CD14-positive monocyte (primary cell): ENCODE results near the gene EPHA1. TPM values are rescaled to one million over a fixed set of nuclear protein-coding genes. Genes with fewer than 3 reads are reported as not detected.

Experiments used
- DNase-seq, 3 donors: peaks; one replicate each; pipeline ENCODE4 v3.0.0-alpha.2; 2011 to 2022
- H2AFZ ChIP-seq: 2 replicates; pipeline ENCODE4 v1.6.0; 2012; ENCODE audit warnings: mild to moderate bottlenecking, low read depth, low read length, inconsistent platforms; ENCODE audit not compliant: insufficient read depth, poor library complexity, severe bottlenecking
- H3K27ac ChIP-seq, 2 donors: 1 replicate in 1 of 2; 2 replicates in 1 of 2; pipeline ENCODE4 v1.5.1; 2012 to 2013; ENCODE audit warnings: low read length in 2 of 2, control low read depth in 1 of 2, inconsistent platforms in 1 of 2, low read depth in 1 of 2, mild to moderate bottlenecking in 1 of 2
- H3K27me3 ChIP-seq, 2 donors: one replicate each; pipeline versions ENCODE4 v1.6.0 to v1.6.1; 2011 to 2013; ENCODE audit warnings: low read length in 2 of 2; ENCODE audit not compliant: control insufficient read depth in 2 of 2, insufficient read depth in 2 of 2
- H3K36me3 ChIP-seq, 2 donors: replicated peaks in 1 of 2; 1 replicate in 1 of 2; 2 replicates in 1 of 2; pipeline versions ENCODE4 v1.5.1 to v1.6.1; 2012 to 2013; ENCODE audit warnings: low read length in 2 of 2, control low read depth in 1 of 2, inconsistent platforms in 1 of 2, mild to moderate bottlenecking in 1 of 2; ENCODE audit not compliant: insufficient read depth in 2 of 2, control insufficient read depth in 1 of 2
- H3K4me1 ChIP-seq, 2 donors: 1 replicate in 1 of 2; 2 replicates in 1 of 2; pipeline versions ENCODE4 v1.5.1 to v1.6.1; 2012 to 2013; ENCODE audit warnings: low read length in 2 of 2, control low read depth in 1 of 2, inconsistent platforms in 1 of 2, mild to moderate bottlenecking in 1 of 2, moderate library complexity in 1 of 2; ENCODE audit not compliant: insufficient read depth in 2 of 2, control insufficient read depth in 1 of 2
- H3K4me2 ChIP-seq: replicated peaks from 2 replicates; pipeline ENCODE3; 2012; ENCODE audit warnings: low read length, moderate library complexity, mild to moderate bottlenecking; ENCODE audit not compliant: poor library complexity, severe bottlenecking; ENCODE audit errors: extremely low read depth
- H3K4me3 ChIP-seq, 3 experiments: fragments of 200-600 bp in 1 of 3; sonication (generic) in 1 of 3; replicated peaks in 1 of 3; 1 replicate in 2 of 3; 2 replicates in 1 of 3; pipeline ENCODE4 v1.5.1; 2011 to 2013; ENCODE audit warnings: low read length in 3 of 3, mild to moderate bottlenecking in 3 of 3, control low read depth in 2 of 3, low read depth in 2 of 3, inconsistent platforms in 1 of 3, moderate library complexity in 1 of 3
- H3K79me2 ChIP-seq: 2 replicates; pipeline ENCODE4 v1.6.0; 2012; ENCODE audit warnings: mild to moderate bottlenecking, control low read depth, inconsistent platforms, low read length, moderate library complexity; ENCODE audit not compliant: insufficient read depth
- H3K9ac ChIP-seq: 2 replicates; pipeline ENCODE4 v1.6.0; 2017; ENCODE audit warnings: low read length, mild to moderate bottlenecking; ENCODE audit not compliant: insufficient read depth, poor library complexity, severe bottlenecking
- H3K9me3 ChIP-seq, 2 donors: replicated peaks in 1 of 2; 1 replicate in 1 of 2; 2 replicates in 1 of 2; pipeline versions ENCODE4 v1.5.1 to v1.6.1; 2012 to 2013; ENCODE audit warnings: low read length in 2 of 2, control low read depth in 1 of 2; ENCODE audit not compliant: control insufficient read depth in 1 of 2, insufficient read depth in 1 of 2
- H4K20me1 ChIP-seq: 2 replicates; pipeline ENCODE4 v1.6.0; 2012; ENCODE audit warnings: mild to moderate bottlenecking, low read length, control low read depth, moderate library complexity; ENCODE audit not compliant: insufficient read depth
- H3K27ac Mint-ChIP-seq, 7 donors: one replicate each; pipeline ENCODE4 v1.8.0; 2020; ENCODE audit warnings: mild to moderate bottlenecking in 7 of 7, mixed read lengths in 7 of 7, moderate library complexity in 6 of 7, inconsistent platforms in 2 of 7
- H3K27me3 Mint-ChIP-seq, 3 donors: one replicate each; pipeline ENCODE4 v1.8.0; 2021 to 2022; ENCODE audit warnings: low read depth in 3 of 3, mild to moderate bottlenecking in 3 of 3, mixed read lengths in 3 of 3, moderate library complexity in 3 of 3, inconsistent platforms in 1 of 3
- H3K36me3 Mint-ChIP-seq, 2 donors: one replicate each; pipeline ENCODE4 v1.8.0; 2020; ENCODE audit warnings: mixed read lengths in 2 of 2, inconsistent platforms in 1 of 2, mild to moderate bottlenecking in 1 of 2
- H3K4me1 Mint-ChIP-seq: one replicate; pipeline ENCODE4 v1.8.0; 2020; ENCODE audit warnings: mild to moderate bottlenecking, mixed read lengths
- H3K4me3 Mint-ChIP-seq, 2 donors: one replicate each; pipeline ENCODE4 v1.8.0; 2020; ENCODE audit warnings: mild to moderate bottlenecking in 2 of 2, mixed read lengths in 2 of 2, moderate library complexity in 1 of 2
- H3K9me3 Mint-ChIP-seq, 7 donors: one replicate each; pipeline ENCODE4 v1.8.0; 2020 to 2022; ENCODE audit warnings: mixed read lengths in 7 of 7, mild to moderate bottlenecking in 6 of 7, moderate library complexity in 6 of 7, inconsistent platforms in 2 of 7
- CTCF ChIP-seq: fragments of 200-600 bp; IDR thresholded peaks from one replicate; pipeline ENCODE4 v1.8.0; 2022; ENCODE audit warnings: antibody characterized with exemption, mild to moderate bottlenecking
- WGBS: methylation state at CpG from one replicate; pipeline ENCODE4 v1.1.5; 2013; ENCODE audit warnings: missing lambda C conversion rate; ENCODE audit not compliant: insufficient coverage; 5-methylcytosine and 5-hydroxymethylcytosine counted together
- intact Hi-C, 2 donors: fragments of 100-400 bp; cut with micrococcal nuclease; formaldehyde crosslinking; loops; one replicate each; pipeline versions ENCODE4 v1.15.0 to v1.15.1; 2023
- polyA plus RNA-seq, 3 donors: library from polyadenylated mRNA; depleted of rRNA in 1 of 3; unstranded in 2 of 3; stranded (reverse) in 1 of 3; fragments of 300-500 nt in 2 of 3; fragments of >200 nt in 1 of 3; fragmentation: Illumina TruSeq in 2 of 3; gene quantifications; 1 replicate in 2 of 3; 2 replicates in 1 of 3; pipeline ENCODE4 v1.2.3, GENCODE V29; 2012 to 2021

Gene EPHA1
- polyA plus RNA-seq, 3 donors: 0.50 to 0.95 TPM; not detected in 1

- TF ChIP-seq CTCF: no peak
- no peak for DNase-seq
- H3K9me3 Mint-ChIP-seq: peaks cover 0 to 7% (median 0%) of the 10 kb centered on the region in 7 donors
- no peak overlapping the region for H3K4me3 ChIP-seq
- H3K36me3 ChIP-seq: no peaks in the 10 kb centered on the region
- H3K4me1 ChIP-seq: peaks cover 4 to 11% of the 10 kb centered on the region in 2 donors
- H3K27ac ChIP-seq: no peak overlapping the region
- no peak overlapping the region for H3K27ac Mint-ChIP-seq
- 95% methylated on average over 9 of the region's 16 CpGs for WGBS
- H3K27me3 ChIP-seq: peaks cover 4 to 5% of the 10 kb centered on the region in 2 donors
- H3K9me3 ChIP-seq: no peaks in the 10 kb centered on the region
- H3K27me3 Mint-ChIP-seq: peaks cover 18 to 22% (median 22%) of the 10 kb centered on the region in 3 donors
- peaks cover 18% of the 10 kb centered on the region for H3K4me1 Mint-ChIP-seq
- no peak overlapping the region for H2AFZ ChIP-seq
- no peak overlapping the region for H3K9ac ChIP-seq
- intact Hi-C loops: no loop called here
- H3K4me3 Mint-ChIP-seq: no peak overlapping the region
- H4K20me1 ChIP-seq: no peaks in the 10 kb centered on the region
- no peaks in the 10 kb centered on the region for H3K79me2 ChIP-seq
- peaks cover 7 to 10% of the 10 kb centered on the region in 2 donors for H3K36me3 Mint-ChIP-seq
- H3K4me2 ChIP-seq: no peak overlapping the region
Observed at GRCh38 chr7:143355450-143356385, 52.9 kb downstream of the EPHA1 start.

GRCh38 chr7:143354965-143355364 is 53.7 kb downstream of the EPHA1 start:
- no peak overlapping the region for H3K4me3 Mint-ChIP-seq
- H3K4me1 Mint-ChIP-seq: peaks cover 10% of the 10 kb centered on the region
- WGBS: 98% methylated on average over 7 of the region's 8 CpGs
- DNase-seq: no peak
- peaks cover 10 to 16% (median 15%) of the 10 kb centered on the region in 3 donors for H3K27me3 Mint-ChIP-seq
- peaks cover 3 to 10% of the 10 kb centered on the region in 2 donors for H3K36me3 Mint-ChIP-seq
- Histone ChIP-seq H3K4me2 (no peak overlapping the region), H2AFZ (no peak overlapping the region), H3K9me3 (no peaks in the 10 kb centered on the region), H3K27ac (no peak overlapping the region), H3K9ac (no peak overlapping the region), H3K4me3 (no peak overlapping the region), H3K4me1 (peaks cover under 1 to 5% of the 10 kb centered on the region in 2 donors), H3K27me3 (no peaks in the 10 kb centered on the region), H3K79me2 (no peaks in the 10 kb centered on the region), H4K20me1 (no peaks in the 10 kb centered on the region), H3K36me3 (no peaks in the 10 kb centered on the region)
- no peak overlapping the region for H3K27ac Mint-ChIP-seq
- no peak for TF ChIP-seq CTCF
- intact Hi-C loops: no loop called here
- peaks cover 0 to 5% (median 0%) of the 10 kb centered on the region in 7 donors for H3K9me3 Mint-ChIP-seq
